Measurements from ENCODE around the gene MORC1.

MORC1 gene

GRCh38 chr3:108972482-108972881, 145.5 kb downstream of the MORC1 start:
- Histone ChIP-seq H3K4me2 (ENCODE audit: low read depth, low read length) (no peak overlapping the region), H3K9me2 (replicated peaks; ENCODE audit: insufficient read depth, low read length) (no peaks in the 10 kb centered on the region), H3K36me3 (replicated peaks; ENCODE audit: insufficient read depth, low read length) (no peaks in the 10 kb centered on the region), H3F3A (ENCODE audit: insufficient read depth, low read length) (no peaks in the 10 kb centered on the region), H3K9ac (ENCODE audit: low read length) (no peak overlapping the region), H3K9me3 (replicated peaks; ENCODE audit: insufficient read depth, low read length) (no peaks in the 10 kb centered on the region), H2AFZ (ENCODE audit: low read length) (no peak overlapping the region), H3K79me2 (ENCODE audit: low read length) (no peaks in the 10 kb centered on the region), H4K20me1 (ENCODE audit: insufficient read depth, low read length) (no peaks in the 10 kb centered on the region), H3K4me3 (ENCODE audit: low read length) (no peak overlapping the region), H3K27ac (ENCODE audit: low read length) (no peak overlapping the region), H3K27me3 (replicated peaks; ENCODE audit: insufficient read depth, low read length) (no peaks in the 10 kb centered on the region), H3K4me1 (ENCODE audit: low read length) (no peaks in the 10 kb centered on the region)
- no peak for DNase-seq
- TF ChIP-seq CTCF (IDR thresholded peaks at IDR 0.05; ENCODE audit: low read length): no peak
- no peak for TF ChIP-seq EZH2 (optimal IDR thresholded peaks at IDR 0.05; ENCODE audit: low read depth, low read length)
- no peak for TF ChIP-seq EZH2phosphoT487 (IDR thresholded peaks at IDR 0.05; ENCODE audit: low read length)

DNA sequence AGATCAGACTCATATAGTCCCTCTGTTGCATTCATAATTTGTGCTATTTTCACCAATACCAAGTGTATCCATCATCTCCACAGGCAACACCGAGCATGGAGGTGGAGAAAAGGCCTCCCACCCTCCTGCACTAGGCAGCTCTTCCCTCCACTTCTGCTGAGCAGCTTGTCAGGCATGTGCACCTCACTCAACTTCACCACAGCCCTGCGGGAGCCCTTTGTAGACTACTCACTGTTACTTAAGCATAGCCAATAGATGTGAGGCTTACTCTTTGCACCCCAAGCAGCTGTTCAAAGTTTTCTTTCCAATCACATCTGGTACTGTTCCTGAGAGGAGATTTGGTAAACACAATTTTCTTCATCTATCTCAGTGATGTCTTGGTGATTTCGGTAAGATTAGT, 147.4 kb downstream of the MORC1 start:
- H2AFZ ChIP-seq (ENCODE audit: low read length): no peak overlapping the region
- DNase-seq: no peak
- no peaks in the 10 kb centered on the region for H3K27me3 ChIP-seq (replicated peaks; ENCODE audit: insufficient read depth, low read length)
- no peaks in the 10 kb centered on the region for H3K9me2 ChIP-seq (replicated peaks; ENCODE audit: insufficient read depth, low read length)
- peaks cover 19% of the 10 kb centered on the region for H3K4me1 ChIP-seq (ENCODE audit: low read length)
- no peak overlapping the region for H3K4me2 ChIP-seq (ENCODE audit: low read depth, low read length)
- no peaks in the 10 kb centered on the region for H3K36me3 ChIP-seq (replicated peaks; ENCODE audit: insufficient read depth, low read length)
- no peak overlapping the region for H3K9ac ChIP-seq (ENCODE audit: low read length)
- H3K79me2 ChIP-seq (ENCODE audit: low read length): no peaks in the 10 kb centered on the region
- H4K20me1 ChIP-seq (ENCODE audit: insufficient read depth, low read length): no peaks in the 10 kb centered on the region
- no peak overlapping the region for H3K4me3 ChIP-seq (ENCODE audit: low read length)
- no peak for TF ChIP-seq EZH2 (optimal IDR thresholded peaks at IDR 0.05; ENCODE audit: low read depth, low read length)
- TF ChIP-seq EZH2phosphoT487 (IDR thresholded peaks at IDR 0.05; ENCODE audit: low read length): no peak
- TF ChIP-seq CTCF (IDR thresholded peaks at IDR 0.05; ENCODE audit: low read length): no peak
- no peaks in the 10 kb centered on the region for H3K9me3 ChIP-seq (replicated peaks; ENCODE audit: insufficient read depth, low read length)
- H3K27ac ChIP-seq (ENCODE audit: low read length): no peak overlapping the region
- H3F3A ChIP-seq (ENCODE audit: insufficient read depth, low read length): peaks cover 7% of the 10 kb centered on the region

DNA sequence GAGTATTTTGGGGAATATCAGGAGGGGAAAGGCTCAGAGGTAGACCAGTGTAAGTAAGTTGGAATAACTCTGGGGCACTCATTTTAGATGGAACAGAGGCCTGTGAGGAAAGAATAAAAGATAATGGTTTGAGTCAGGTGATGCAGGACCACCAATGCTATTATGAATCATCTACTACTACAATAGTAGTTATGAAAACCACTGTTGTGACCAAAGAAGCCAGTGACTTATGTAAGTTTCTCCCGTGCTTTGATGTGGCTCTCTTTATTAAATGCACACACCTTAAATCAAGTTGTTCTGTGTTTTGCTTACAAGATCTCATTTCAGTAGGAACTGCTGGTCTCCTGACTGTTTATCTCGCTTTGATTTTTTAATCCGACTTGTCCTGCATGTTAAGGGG, 151.2 kb downstream of the MORC1 start:
- Histone ChIP-seq H2AFZ (ENCODE audit: low read length) (no peak overlapping the region), H3K9ac (ENCODE audit: low read length) (no peak overlapping the region), H3K27ac (ENCODE audit: low read length) (no peak overlapping the region), H3K4me3 (ENCODE audit: low read length) (no peak overlapping the region), H3K9me3 (replicated peaks; ENCODE audit: insufficient read depth, low read length) (no peaks in the 10 kb centered on the region), H3K9me2 (replicated peaks; ENCODE audit: insufficient read depth, low read length) (no peaks in the 10 kb centered on the region), H3K27me3 (replicated peaks; ENCODE audit: insufficient read depth, low read length) (no peaks in the 10 kb centered on the region), H4K20me1 (ENCODE audit: insufficient read depth, low read length) (no peaks in the 10 kb centered on the region), H3F3A (ENCODE audit: insufficient read depth, low read length) (peaks cover 7% of the 10 kb centered on the region), H3K36me3 (replicated peaks; ENCODE audit: insufficient read depth, low read length) (no peaks in the 10 kb centered on the region), H3K4me1 (ENCODE audit: low read length) (peaks cover 29% of the 10 kb centered on the region), H3K4me2 (ENCODE audit: low read depth, low read length) (peak overlapping the region; percentile 71; the same call in 1 of the 2 replicates), H3K79me2 (ENCODE audit: low read length) (no peaks in the 10 kb centered on the region)
- DNase-seq: no peak
- TF ChIP-seq EZH2phosphoT487 (IDR thresholded peaks at IDR 0.05; ENCODE audit: low read length): no peak
- no peak for TF ChIP-seq CTCF (IDR thresholded peaks at IDR 0.05; ENCODE audit: low read length)
